ENCODE data around the gene TXNDC11.

TXNDC11 gene

GRCh38 chr16:11650641-11651591 lies 91.7 kb downstream of the TXNDC11 start:
- no peak for DNase-seq

DNA sequence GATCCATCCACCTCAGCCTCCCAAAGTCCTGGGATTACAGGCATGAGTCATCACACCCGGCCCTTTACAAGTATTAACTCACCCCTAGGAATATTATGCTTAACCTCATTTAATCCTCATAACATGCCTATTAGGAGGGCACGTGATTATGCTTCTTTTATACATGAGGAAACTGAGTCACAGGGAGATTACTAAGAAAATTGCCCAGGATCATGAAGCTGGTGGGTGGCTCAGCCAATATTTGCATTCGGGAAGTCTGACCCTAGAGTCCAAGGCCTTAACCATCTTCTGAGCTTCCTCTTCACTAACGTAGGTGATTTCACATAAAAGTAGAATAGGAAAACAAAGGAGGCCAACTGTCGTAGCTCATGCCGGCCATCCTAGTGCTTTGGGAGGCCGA lies 93.4 kb downstream of the TXNDC11 start:
- DNase-seq = no peak

DNA sequence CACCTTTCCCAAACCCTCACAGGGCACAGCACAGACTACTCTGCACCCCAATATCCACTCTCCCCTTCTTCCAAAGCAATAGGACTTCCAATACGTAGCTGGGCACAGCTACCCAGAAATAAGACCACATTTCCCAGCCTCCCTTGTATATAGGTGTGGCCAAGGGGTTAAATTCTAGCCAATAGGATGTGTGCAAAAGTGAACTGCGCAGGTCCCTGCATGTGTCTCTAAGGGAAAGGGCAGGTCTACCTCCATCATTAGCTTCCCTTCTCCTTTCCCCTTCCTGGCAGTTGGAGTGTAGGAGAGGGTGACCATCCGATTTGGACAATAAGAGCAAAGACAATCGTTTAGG lies 99.9 kb downstream of the TXNDC11 start:
- DNase-seq = no peak

GRCh38 chr16:11640987-11641817 lies 101.5 kb downstream of the TXNDC11 start:
- DNase-seq = peak; percentile 63

DNA sequence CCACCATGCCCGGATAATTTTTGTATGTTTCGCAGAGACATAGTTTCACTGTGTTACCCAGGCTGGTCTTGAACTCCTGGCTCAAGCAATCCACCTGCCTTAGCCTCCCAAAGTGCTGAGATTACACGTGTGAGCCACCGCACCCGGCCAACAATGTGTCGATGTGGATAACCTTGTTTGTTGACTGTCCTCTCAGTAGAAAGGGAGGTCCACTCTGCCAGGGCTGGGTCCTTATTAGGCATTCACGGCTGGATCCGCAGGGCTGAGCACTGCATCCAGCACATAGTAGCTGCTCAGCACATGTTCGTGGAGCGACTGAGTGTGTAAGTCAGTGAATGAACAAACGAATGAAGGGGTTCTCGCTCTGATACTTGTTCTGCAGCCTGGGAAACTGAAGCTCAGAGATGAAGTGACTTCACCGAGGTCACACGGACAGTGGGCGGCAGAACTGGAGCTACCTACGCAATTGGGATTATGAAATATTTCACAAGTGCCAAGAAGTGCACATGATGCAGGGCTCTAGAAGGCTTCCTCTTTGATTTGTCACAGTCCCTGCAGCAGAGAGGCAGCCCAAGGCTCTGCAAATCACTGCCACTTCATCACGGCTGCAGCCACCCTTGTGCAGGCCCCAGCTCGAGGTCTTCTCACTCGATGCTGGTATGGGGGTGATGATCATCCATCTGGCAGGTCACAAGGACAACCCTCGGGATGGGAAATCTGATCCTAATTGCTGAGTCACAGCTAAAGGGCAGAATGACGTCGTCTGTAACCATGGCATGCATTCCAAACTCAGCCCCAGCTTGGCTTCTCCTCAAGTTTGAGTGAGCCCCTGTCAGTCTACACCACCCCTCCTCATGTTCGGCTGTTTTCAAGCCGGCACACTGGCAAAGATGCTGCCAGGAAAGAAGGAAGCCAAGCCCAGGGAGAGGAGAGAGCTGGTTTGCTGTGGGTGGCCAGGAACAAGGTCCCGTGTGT lies 102.4 kb downstream of the TXNDC11 start:
- DNase-seq = peak; percentile 84

- DNase-seq = no peak
Observed at GRCh38 chr16:11639008-11639562, 103.6 kb downstream of the TXNDC11 start.

DNA sequence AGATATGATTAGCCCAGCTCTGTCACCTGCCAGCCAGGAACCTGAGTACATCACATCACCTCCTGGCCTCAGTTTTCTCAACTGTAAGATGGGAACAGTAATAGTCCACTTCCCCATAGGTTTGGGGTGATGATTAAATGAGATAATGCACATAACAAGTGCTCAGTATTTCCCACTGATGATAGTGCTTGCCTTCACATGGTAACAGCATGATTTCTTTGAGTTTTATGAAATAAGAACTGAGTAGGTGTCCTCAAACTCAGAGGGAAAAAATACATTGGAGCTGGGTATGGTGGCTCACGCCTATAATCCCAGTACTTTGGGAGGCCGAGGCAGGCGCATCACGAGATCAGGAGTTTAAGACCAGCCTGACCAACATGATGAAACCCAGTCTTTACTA lies 104.5 kb downstream of the TXNDC11 start:
- no peak for DNase-seq

- no peak for DNase-seq
Observed at GRCh38 chr16:11637320-11637719, 105.3 kb downstream of the TXNDC11 start.

GRCh38 chr16:11636172-11636721 lies 106.4 kb downstream of the TXNDC11 start:
- DNase-seq = no peak

GRCh38 chr16:11635679-11636171 lies 106.9 kb downstream of the TXNDC11 start:
- no peak for DNase-seq

- no peak for DNase-seq
Observed at GRCh38 chr16:11635113-11635652, 107.5 kb downstream of the TXNDC11 start.

DNA sequence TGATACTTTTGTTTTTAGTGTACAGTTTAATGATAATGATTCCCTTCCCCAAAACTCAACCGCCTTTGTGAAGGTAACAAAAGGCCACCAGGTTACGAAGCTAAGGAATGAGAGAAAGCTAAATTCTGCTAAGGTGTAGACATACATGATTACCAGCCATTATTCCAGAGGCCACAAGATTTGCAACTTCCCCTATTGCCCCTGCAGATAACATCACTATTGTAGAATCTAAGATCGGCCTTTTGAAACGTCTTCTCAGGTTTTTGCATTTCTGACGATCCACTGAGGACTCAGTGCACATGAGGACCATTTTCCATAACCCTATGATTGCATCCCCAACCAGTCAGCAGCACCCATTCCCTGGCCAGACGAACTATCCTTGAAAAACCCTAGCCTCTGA lies 108.3 kb downstream of the TXNDC11 start:
- no peak for DNase-seq

- no peak for DNase-seq
Observed at GRCh38 chr16:11633113-11633512, 109.5 kb downstream of the TXNDC11 start.

DNA sequence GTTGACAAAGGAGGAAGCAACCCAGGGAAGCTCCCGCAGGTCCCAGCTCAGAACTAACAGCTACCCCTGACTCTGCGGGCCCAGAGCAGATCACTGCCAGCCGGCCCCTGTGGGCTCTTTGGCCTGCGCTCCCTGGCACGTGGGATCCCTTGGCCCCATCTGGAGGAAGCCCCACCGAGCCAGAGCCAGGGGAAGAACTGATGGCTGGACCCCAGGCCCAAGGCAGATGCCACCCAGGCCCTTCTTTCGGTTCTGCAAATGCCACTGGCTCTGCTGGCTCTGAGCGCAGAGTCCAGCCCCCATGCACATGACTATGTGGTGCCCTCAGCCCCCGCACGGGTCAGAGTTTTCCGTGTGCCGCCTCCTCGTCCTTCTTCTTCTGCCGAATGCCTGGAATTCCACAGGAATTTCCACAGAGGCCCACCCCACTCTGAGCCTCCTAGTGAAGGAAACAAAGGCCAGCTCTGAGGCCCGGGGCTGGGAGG lies 110.2 kb downstream of the TXNDC11 start:
- DNase-seq = no peak

DNA sequence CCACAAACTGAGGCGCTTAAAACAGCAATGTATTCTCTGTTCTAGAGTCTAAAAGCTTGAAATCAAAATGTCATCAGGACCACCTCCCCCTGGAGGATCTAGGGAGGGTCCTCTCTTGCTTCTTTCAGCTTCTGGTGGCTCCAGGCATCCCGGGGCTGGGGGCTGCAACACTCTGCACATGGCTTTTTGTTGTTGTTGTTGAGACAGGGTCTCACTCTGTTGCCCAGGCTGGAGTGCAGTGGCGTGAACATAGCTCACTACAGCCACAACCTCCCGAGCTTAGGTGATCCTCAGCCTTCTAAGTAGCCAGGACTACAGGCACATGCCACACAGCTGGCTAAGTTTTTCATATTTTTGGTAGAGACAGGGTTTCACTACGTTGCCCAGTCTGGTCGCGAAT lies 111.4 kb downstream of the TXNDC11 start:
- no peak for DNase-seq

DNA sequence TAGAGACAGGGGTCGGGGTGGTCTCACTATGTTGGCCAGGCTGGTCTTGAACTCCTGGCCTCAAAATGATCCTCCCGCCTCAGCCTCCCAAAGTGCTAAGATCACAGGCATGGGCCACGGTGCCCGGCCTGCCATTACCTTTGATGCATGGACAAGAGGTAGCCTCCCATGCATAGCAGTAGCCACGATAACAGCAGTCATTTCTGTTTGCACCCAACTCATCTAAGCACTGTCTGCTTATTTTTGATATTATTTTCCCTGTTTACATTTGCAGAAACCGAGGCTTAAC lies 111.9 kb downstream of the TXNDC11 start:
- no peak for DNase-seq

GRCh38 chr16:11630046-11630767 lies 112.5 kb downstream of the TXNDC11 start:
- DNase-seq = no peak

All from CD4-positive, alpha-beta T cell treated with Interleukin-15 for 1 hour (primary cell).